H1 (cell line): ENCODE results near the gene ZNF575. TPM values are rescaled to one million over a fixed set of nuclear protein-coding genes. Genes with fewer than 3 reads are reported as not detected.

Experiments used
- CTCF ChIA-PET: fragments of 300-600 bp; sonication (Branson Sonifier 250); formaldehyde crosslinking; loops from one replicate; lab custom pipeline; 2021; ENCODE audit not compliant: partially characterized antibody; lab: Charles Lee
- POLR2A ChIA-PET: fragments of 300-600 bp; sonication (Branson Sonifier 250); formaldehyde crosslinking; loops from one replicate; lab custom pipeline; 2021; ENCODE audit warnings: inconsistent platforms; ENCODE audit not compliant: partially characterized antibody; lab: Charles Lee
- DNase-seq, 2 experiments: peaks; one replicate each; pipeline versions ENCODE4 v3.0.0 to v3.0.0-alpha.2; 2010 to 2022; ENCODE audit warnings: low spot score in 2 of 2, low read depth in 1 of 2, mixed read lengths in 1 of 2
- FAIRE-seq: peaks from 2 replicates; lab custom pipeline; 2011; peaks lifted over from hg19 to GRCh38; lab: Jason Lieb, UNC
- H2AFZ ChIP-seq: 2 replicates; pipeline ENCODE4 v1.8.1; 2012; ENCODE audit warnings: low read length, inconsistent platforms
- H2AK5ac ChIP-seq: 2 replicates; pipeline ENCODE4 v1.6.1; 2013; ENCODE audit warnings: low read depth, low read length
- H2BK120ac ChIP-seq: replicated peaks from 2 replicates; pipeline ENCODE3; 2013; ENCODE audit warnings: low read depth, low read length, inconsistent platforms
- H2BK12ac ChIP-seq: 2 replicates; pipeline ENCODE4 v1.6.1; 2013; ENCODE audit warnings: low read depth, low read length
- H2BK15ac ChIP-seq: 2 replicates; pipeline ENCODE4 v1.6.1; 2013; ENCODE audit warnings: low read length
- H2BK20ac ChIP-seq: 2 replicates; pipeline ENCODE4 v1.6.1; 2013; ENCODE audit warnings: low read length
- H2BK5ac ChIP-seq: 2 replicates; pipeline ENCODE4 v1.6.1; 2013; ENCODE audit warnings: low read depth, low read length
- H3K14ac ChIP-seq: 2 replicates; pipeline ENCODE4 v1.6.1; 2013; ENCODE audit warnings: inconsistent platforms; ENCODE audit not compliant: insufficient read length
- H3K18ac ChIP-seq: 2 replicates; pipeline ENCODE4 v1.6.1; 2013; ENCODE audit warnings: low read length; ENCODE audit errors: extremely low read depth
- H3K23ac ChIP-seq: 2 replicates; pipeline ENCODE4 v1.6.1; 2013; ENCODE audit warnings: inconsistent platforms; ENCODE audit not compliant: insufficient read length
- H3K23me2 ChIP-seq: 2 replicates; pipeline ENCODE4 v1.6.1; 2013; ENCODE audit warnings: low read depth, low read length
- H3K27ac ChIP-seq: 2 replicates; pipeline ENCODE4 v1.6.1; 2011; ENCODE audit warnings: low read depth, low read length, inconsistent platforms
- H3K27me3 ChIP-seq, 4 experiments: replicated peaks in 1 of 4; 1 replicate in 1 of 4; 2 replicates in 3 of 4; pipeline versions ENCODE4 v1.6.1 to v1.8.1; 2011 to 2013; ENCODE audit warnings: low read length in 3 of 4, mild to moderate bottlenecking in 3 of 4, inconsistent platforms in 2 of 4, mixed read lengths in 2 of 4, moderate library complexity in 1 of 4; ENCODE audit not compliant: control insufficient read depth in 3 of 4, insufficient read depth in 3 of 4; ENCODE audit errors: extremely low read depth in 1 of 4
- H3K36me3 ChIP-seq, 4 experiments: 2 replicates each; pipeline versions ENCODE4 v1.6.1 to v1.8.1; 2011 to 2013; ENCODE audit warnings: mild to moderate bottlenecking in 4 of 4, low read length in 3 of 4, moderate library complexity in 2 of 4, control low read depth in 1 of 4, inconsistent platforms in 1 of 4; ENCODE audit not compliant: insufficient read depth in 4 of 4, control insufficient read depth in 2 of 4
- H3K4ac ChIP-seq: replicated peaks from 2 replicates; pipeline ENCODE3; 2013; ENCODE audit warnings: low read length, low read depth, mixed read lengths, inconsistent platforms; ENCODE audit not compliant: insufficient read length
- H3K4me1 ChIP-seq, 4 experiments: replicated peaks in 1 of 4; 1 replicate in 1 of 4; 2 replicates in 3 of 4; pipeline versions ENCODE4 v1.6.1 to v1.8.1; 2011 to 2013; ENCODE audit warnings: low read length in 3 of 4, inconsistent platforms in 2 of 4, mixed read lengths in 1 of 4; ENCODE audit not compliant: insufficient read depth in 4 of 4, control insufficient read depth in 3 of 4
- H3K4me2 ChIP-seq, 2 experiments: 2 replicates each; pipeline versions ENCODE4 v1.6.1 to v1.8.1; 2011 to 2013; ENCODE audit warnings: low read depth in 2 of 2, low read length in 2 of 2, control low read depth in 1 of 2, inconsistent platforms in 1 of 2, mild to moderate bottlenecking in 1 of 2; ENCODE audit not compliant: insufficient read depth in 1 of 2
- H3K4me3 ChIP-seq, 4 experiments: fragments of 200-600, 300-600 bp in 1 of 4; sonication (generic), shearing (Covaris generic), sonication (Bioruptor Twin) in 1 of 4; 2 replicates each; pipeline versions ENCODE4 v1.5.1 to v1.8.1; 2011 to 2016; ENCODE audit warnings: low read length in 4 of 4, low read depth in 3 of 4, control low read depth in 2 of 4, inconsistent platforms in 2 of 4, mild to moderate bottlenecking in 2 of 4, mixed read lengths in 1 of 4, moderate library complexity in 1 of 4; ENCODE audit not compliant: insufficient read depth in 2 of 4; ENCODE audit errors: extremely low read depth in 1 of 4
- H3K56ac ChIP-seq: replicated peaks from 2 replicates; pipeline ENCODE3; 2013; ENCODE audit warnings: low read depth, mild to moderate bottlenecking, mixed read lengths, low read length, inconsistent platforms; ENCODE audit not compliant: insufficient read length
- H3K79me1 ChIP-seq: 2 replicates; pipeline ENCODE4 v1.6.1; 2013; ENCODE audit warnings: low read depth, low read length, control low read depth
- H3K79me2 ChIP-seq, 2 experiments: 2 replicates each; pipeline versions ENCODE4 v1.6.1 to v1.8.1; 2012 to 2013; ENCODE audit warnings: low read length in 2 of 2, mild to moderate bottlenecking in 2 of 2, inconsistent platforms in 1 of 2; ENCODE audit not compliant: insufficient read depth in 2 of 2, control insufficient read depth in 1 of 2
- H3K9ac ChIP-seq, 4 experiments: replicated peaks in 1 of 4; 1 replicate in 1 of 4; 2 replicates in 3 of 4; pipeline versions ENCODE4 v1.6.1 to v1.8.1; 2011 to 2013; ENCODE audit warnings: low read depth in 3 of 4, low read length in 3 of 4, control low read depth in 2 of 4, mild to moderate bottlenecking in 2 of 4, moderate library complexity in 2 of 4, inconsistent platforms in 1 of 4; ENCODE audit errors: extremely low read depth in 1 of 4
- H3K9me3 ChIP-seq, 2 experiments: 2 replicates each; pipeline versions ENCODE4 v1.6.1 to v1.8.1; 2012 to 2013; ENCODE audit warnings: mild to moderate bottlenecking in 2 of 2, moderate library complexity in 2 of 2, control low read depth in 1 of 2, inconsistent platforms in 1 of 2, low read depth in 1 of 2, low read length in 1 of 2, mixed read lengths in 1 of 2; ENCODE audit not compliant: insufficient read depth in 2 of 2
- H4K20me1 ChIP-seq, 2 experiments: replicated peaks in 1 of 2; 2 replicates each; pipeline versions ENCODE3 to v1.8.1; 2011 to 2013; ENCODE audit warnings: inconsistent platforms in 2 of 2, low read length in 2 of 2, mild to moderate bottlenecking in 1 of 2; ENCODE audit not compliant: insufficient read depth in 2 of 2, control insufficient read depth in 1 of 2
- H4K5ac ChIP-seq: 2 replicates; pipeline ENCODE4 v1.6.1; 2013; ENCODE audit warnings: low read length, low read depth, mixed read lengths, inconsistent platforms; ENCODE audit not compliant: insufficient read length
- H4K8ac ChIP-seq: 2 replicates; pipeline ENCODE4 v1.8.0; 2013; ENCODE audit warnings: mild to moderate bottlenecking, moderate library complexity, low read length, inconsistent platforms; ENCODE audit not compliant: insufficient read depth; ENCODE audit errors: extremely low read depth
- H4K91ac ChIP-seq: replicated peaks from 2 replicates; pipeline ENCODE3; 2013; ENCODE audit warnings: low read length, mixed read lengths, inconsistent platforms; ENCODE audit not compliant: insufficient read length
- CBX5 ChIP-seq: fragments of 300-800, 300-1000 bp; sonication (generic); IDR thresholded peaks from 2 replicates; pipeline ENCODE4 v1.7.1; 2016; ENCODE audit warnings: antibody characterized with exemption, low read length, low read depth
- EGR1 ChIP-seq: IDR thresholded peaks from 2 replicates; pipeline ENCODE4 v1.6.1; 2011; ENCODE audit warnings: low read depth, low read length, borderline replicate concordance
- GTF2F1 ChIP-seq: IDR thresholded peaks from 2 replicates; pipeline ENCODE4 v1.6.1; 2012; ENCODE audit warnings: low read depth, low read length, improper control_type of control experiment, borderline replicate concordance
- RBBP5 ChIP-seq: IDR thresholded peaks from 2 replicates; pipeline ENCODE4 v1.7.1; 2012; ENCODE audit warnings: low read depth, mild to moderate bottlenecking, inconsistent platforms, low read length, moderate library complexity, borderline replicate concordance
- SIN3A ChIP-seq, 2 experiments: IDR thresholded peaks in 1 of 2; conservative IDR thresholded peaks in 1 of 2; 2 replicates each; pipeline ENCODE4 v1.6.1; 2011 to 2012; ENCODE audit warnings: low read length in 2 of 2, improper control_type of control experiment in 1 of 2, low read depth in 1 of 2, mild to moderate bottlenecking in 1 of 2
- WGBS, 2 experiments: shearing (Covaris generic) in 1 of 2; methylation state at CpG; one replicate each; pipeline versions ENCODE4 v1.1.6 to v1.1.7; 2013 to 2015; ENCODE audit warnings: low lambda C conversion rate in 2 of 2, mixed read lengths in 2 of 2, inconsistent platforms in 1 of 2, low coverage in 1 of 2, missing lambda C conversion rate in 1 of 2; ENCODE audit not compliant: insufficient replicate concordance in 2 of 2, insufficient coverage in 1 of 2, insufficient read length in 1 of 2; ENCODE audit errors: extremely low coverage in 1 of 2, missing lambda C conversion rate in 1 of 2; 5-methylcytosine and 5-hydroxymethylcytosine counted together
- polyA plus RNA-seq, 7 experiments: library from polyadenylated mRNA; depleted of rRNA in 3 of 7; stranded (reverse) in 5 of 7; unstranded in 2 of 7; fragments of >200 nt in 5 of 7; fragments of 200-250 nt in 2 of 7; gene quantifications; 1 replicate in 5 of 7; 2 replicates in 1 of 7; 4 replicates in 1 of 7; pipeline versions ENCODE4 v1.2.1 to v1.2.3, GENCODE V29; 2011 to 2013; ENCODE audit warnings: missing spikeins in 2 of 7, mixed read lengths in 2 of 7
- total RNA-seq: library from RNA; stranded (reverse); fragmentation: NEBNext Ultra II Directional; extraction: Animal tissue kit (Norgen Biotek cat#: 25700); gene quantifications from 2 replicates; pipeline ENCODE4 v1.2.1, GENCODE V29; 2021

Gene ZNF575
- total and polyA plus RNA-seq, 2 of the 8 experiments (the other 6 are each of a cell fraction or from before 2014, with no cell fraction given): 0.05 TPM; not detected in 1

DNA sequence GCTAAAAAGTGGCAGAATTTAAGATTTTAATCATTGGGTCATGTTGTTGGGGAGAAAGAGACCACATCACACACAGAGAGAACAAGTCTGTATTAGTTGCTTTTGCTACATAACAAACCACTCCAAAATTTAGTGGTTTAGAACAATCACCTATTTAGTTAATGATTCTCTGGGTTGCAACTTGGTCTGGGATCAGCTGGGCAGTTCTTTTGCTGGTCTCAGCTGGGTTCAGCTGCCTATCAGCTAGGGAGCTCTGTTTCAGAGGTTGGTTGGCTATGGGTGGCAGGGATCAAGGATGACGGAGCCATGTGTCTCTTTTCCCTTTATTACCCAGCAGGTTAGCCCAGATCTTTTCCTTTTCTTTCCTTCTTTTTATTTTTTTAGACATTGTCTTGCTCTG is 51.5 kb downstream of the ZNF575 start:
- no peak for DNase-seq
- H3K23ac ChIP-seq: no peak overlapping the region
- H2BK5ac ChIP-seq: no peak overlapping the region
- no peak overlapping the region for H4K8ac ChIP-seq
- no peaks in the 10 kb centered on the region for H3K27me3 ChIP-seq
- no peaks in the 10 kb centered on the region for H3K79me1 ChIP-seq
- peaks cover 2 to 7% of the 10 kb centered on the region in 2 experiments for H4K20me1 ChIP-seq
- no peak overlapping the region for H2BK12ac ChIP-seq
- no peak overlapping the region for H3K4me3 ChIP-seq
- no peak overlapping the region for H3K9ac ChIP-seq
- H2BK15ac ChIP-seq: no peak overlapping the region
- peaks cover 0 to 4% (median 1%) of the 10 kb centered on the region in 4 experiments; a peak in 2 of 8 replicates for H3K36me3 ChIP-seq
- H2BK20ac ChIP-seq: no peak overlapping the region
- no peak overlapping the region for H2AFZ ChIP-seq
- H3K4me2 ChIP-seq: no peak overlapping the region
- no peaks in the 10 kb centered on the region for H3K9me3 ChIP-seq
- no peak overlapping the region for H3K27ac ChIP-seq
- H4K5ac ChIP-seq: no peak overlapping the region
- CTCF ChIA-PET: interaction anchor here (0.6 to 6.9 kb wide), 8 partner anchors 9 to 901 kb away, joined by 3 to 45 read pairs (median 4); partner anchors contain the start of genes IRGQ, PINLYP and XRCC1
- no peak overlapping the region for H2BK120ac ChIP-seq
- peaks cover 0 to 7% (median 3%) of the 10 kb centered on the region in 4 experiments; a peak in 5 of 7 replicates for H3K4me1 ChIP-seq
- 75% methylated on average over 1 of the region's 1 CpG; no CpG with 5 or more reads in 1 of the 2 experiments for WGBS, 2 experiments
- no peaks in the 10 kb centered on the region for H3K79me2 ChIP-seq
- no peak overlapping the region for H3K56ac ChIP-seq
- FAIRE-seq: no peak
- H3K4ac ChIP-seq: no peak overlapping the region
- H4K91ac ChIP-seq: no peak overlapping the region
- TF ChIP-seq CBX5 (no peak), EGR1 (no peak), RBBP5 (no peak), SIN3A (conservative IDR thresholded peaks at IDR 0.05 in 1 of 2, IDR thresholded peaks at IDR 0.05 in 1 of 2; ENCODE audit: low read depth in 1 of 2, low read length in 2 of 2) (no peak), GTF2F1 (no peak)
- H2AK5ac ChIP-seq: no peak overlapping the region
- H3K14ac ChIP-seq: no peak overlapping the region
- no peak overlapping the region for H3K18ac ChIP-seq
- POLR2A ChIA-PET: interaction anchor here (0.7 kb wide), 1 partner anchor 29 kb away, joined by 3 read pairs; no protein-coding TSS in a partner anchor
- peaks cover 13% of the 10 kb centered on the region for H3K23me2 ChIP-seq
